ENCODE measurements around the gene SWAP70.

SWAP70 gene

DNA sequence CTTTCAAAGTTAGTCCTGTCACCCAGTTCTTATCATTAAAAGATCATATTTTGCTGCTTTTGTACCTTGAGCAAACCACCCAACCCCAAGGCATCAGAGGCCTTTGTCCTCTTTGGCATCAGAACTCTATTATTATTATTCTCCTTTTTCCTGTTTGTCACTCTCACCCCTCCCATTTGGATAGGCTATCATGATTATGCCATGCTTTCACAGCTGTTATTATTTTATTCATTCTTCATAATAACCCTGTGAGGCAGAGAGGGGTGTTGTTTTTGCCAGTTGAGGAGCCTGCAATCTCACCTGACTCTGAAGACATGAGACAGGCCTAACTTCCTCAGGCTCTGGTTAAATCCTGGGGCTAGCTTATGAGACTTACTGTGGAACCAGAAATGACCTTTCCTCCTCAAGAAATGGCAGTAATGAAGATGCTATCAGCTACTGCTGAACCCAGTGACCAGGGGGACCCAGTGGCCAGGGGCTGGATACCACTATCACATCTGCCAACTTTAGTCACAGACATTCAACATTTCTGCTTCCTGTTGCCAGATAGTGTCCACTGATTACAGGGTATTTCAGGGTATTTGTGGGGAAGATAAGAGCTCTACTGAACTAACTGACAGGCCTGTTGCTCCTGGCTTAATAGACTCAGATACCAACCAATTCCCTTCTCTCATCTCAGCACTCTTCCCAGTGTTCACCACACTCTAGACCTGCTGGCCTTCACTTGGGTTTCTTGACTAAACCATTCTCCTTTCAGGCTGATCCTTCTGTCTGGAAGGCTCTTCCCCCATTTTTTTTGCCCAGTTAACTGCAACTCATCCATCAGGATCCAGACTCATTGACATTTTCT lies 11.8 kb upstream of the SWAP70 start:
- no peak for DNase-seq

DNA sequence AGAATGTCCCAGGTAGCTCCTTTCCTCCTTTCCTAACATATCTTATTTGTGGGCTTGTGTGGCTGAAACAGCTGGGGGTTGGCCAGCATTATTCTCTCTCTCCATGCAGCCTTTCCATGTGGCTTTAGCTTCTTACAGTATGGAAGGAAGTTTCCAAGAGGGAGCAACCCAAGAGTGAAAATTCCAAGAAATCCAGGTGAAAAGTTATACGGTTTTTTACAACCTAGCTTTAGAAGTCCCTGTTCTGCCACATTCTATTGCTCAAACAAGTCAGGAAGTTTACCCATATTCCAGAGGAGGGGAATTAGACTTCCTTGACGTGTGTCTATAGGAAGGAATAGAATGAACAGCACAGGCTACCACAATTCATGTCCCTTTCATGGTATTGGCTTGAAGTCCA lies 10.0 kb upstream of the SWAP70 start:
- DNase-seq = no peak

DNA sequence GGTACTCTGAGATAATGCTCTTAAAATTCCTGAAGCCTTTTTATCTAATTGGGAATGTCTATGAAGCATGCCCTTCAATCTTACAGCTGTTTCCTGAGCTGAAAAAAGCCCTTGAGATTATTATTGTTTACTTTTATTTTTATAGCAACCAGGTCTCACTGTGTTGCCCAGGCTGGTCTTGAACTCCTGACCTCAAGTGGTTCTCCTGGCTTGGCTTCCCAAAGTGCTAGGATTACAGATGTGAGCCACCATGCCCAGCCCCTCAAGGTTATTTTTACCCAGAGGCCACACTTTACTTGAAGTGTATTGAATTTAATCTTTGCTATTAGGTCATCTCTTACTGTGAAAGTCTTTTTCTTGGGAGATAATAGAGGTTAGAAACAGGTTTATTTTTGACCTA lies 7.0 kb upstream of the SWAP70 start:
- DNase-seq = no peak

DNA sequence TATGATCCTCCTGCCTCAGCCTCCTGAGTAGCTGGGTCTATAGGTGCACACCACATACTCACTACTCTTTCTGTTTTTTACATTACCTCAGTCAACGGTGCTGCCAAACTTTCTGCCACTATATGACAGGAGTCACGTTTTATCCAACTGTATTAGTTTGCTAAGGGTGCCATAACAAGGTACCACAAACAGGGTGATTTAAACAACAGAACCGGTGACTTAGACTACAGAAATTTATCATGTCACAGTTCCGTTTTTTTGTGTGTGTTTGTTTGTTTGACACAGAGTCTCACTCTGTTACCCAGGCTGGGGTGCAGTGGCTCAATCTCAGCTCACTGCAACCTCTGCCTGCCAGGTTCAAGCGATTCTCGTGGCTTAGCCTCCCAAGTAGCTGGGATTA lies 6.3 kb upstream of the SWAP70 start:
- DNase-seq = no peak

DNA sequence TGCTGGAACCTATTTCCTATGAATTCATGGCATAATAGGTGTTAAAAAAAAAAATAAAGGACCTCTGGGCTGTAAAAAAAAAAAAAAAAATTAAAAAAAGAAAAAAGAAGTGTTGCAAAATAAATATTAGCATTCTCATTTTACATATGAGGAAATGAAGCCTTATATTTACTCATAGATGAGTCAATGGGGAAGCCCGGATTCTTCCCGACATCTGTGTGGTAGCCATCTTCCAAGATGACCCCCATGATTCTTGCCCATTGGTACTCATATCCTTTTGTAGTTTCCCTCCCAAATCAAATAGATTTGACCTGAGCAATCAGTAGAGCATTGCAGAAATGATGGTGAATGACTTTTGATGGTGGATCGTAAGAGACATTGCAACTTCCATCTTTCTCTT lies 3.0 kb upstream of the SWAP70 start:
- DNase-seq = no peak

DNA sequence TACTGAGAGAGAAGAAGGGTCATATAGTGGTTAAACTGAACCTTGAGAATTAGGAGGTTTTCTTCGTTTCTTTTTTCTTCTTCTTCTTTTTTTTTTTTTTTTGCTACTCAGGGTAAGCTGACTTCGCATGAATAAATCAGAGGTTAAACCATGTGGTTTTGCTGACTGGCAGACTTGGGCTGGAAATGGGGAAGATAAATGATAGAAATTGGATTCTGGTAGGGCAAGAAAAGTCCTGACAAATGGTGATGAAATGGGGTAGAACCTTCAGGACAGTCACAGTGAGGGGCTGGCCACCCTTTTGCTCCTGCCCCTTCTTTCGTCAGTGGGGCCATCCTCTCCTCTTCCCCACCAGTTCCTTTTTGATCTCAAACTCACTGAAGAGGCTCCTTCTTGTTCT lies 1.6 kb upstream of the SWAP70 start:
- DNase-seq = no peak

DNA sequence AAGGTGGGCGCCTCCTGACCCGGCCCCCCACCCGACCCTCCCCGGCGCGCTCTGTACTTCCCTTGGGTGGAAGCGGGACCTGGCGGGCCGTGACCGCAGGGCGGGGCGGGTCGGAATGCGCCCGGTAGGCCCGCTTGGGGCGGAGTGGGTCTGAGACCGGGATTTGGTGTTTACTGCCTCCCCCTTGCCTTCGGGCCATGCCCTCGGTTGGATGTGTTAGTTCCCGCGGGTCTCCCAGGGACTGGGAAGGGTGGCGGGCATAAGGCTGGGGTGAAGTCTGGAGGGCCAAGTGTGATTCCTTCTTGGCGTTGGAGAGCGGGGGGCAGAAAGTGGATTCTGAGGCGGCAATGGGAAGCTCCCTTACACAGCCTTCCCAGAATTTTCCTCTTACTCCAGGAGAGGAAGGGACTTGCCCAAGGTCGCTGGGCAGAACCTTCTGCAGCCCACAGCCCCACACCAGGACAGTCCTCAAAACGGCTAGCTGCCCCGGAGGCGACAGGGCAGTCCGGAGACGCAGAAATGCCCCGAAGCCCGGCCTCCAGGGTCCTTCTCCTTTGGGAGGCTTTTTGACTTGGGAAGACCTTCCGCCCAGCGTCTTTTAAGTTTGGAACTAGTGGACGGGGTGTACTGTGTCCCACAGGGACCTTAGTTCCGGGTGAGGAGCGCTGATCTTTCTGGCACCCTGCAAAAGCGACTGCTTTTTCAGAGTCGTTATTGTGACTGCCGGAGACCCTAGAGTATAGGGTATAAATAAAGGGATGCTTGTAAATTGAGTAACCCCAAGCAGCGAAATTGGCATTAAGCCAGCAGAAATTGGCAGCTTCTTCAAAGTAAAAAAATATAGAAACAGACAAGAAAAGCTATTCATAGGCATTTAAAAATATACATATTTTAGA lies 647 bp downstream of the SWAP70 start:
- DNase-seq = no peak

DNA sequence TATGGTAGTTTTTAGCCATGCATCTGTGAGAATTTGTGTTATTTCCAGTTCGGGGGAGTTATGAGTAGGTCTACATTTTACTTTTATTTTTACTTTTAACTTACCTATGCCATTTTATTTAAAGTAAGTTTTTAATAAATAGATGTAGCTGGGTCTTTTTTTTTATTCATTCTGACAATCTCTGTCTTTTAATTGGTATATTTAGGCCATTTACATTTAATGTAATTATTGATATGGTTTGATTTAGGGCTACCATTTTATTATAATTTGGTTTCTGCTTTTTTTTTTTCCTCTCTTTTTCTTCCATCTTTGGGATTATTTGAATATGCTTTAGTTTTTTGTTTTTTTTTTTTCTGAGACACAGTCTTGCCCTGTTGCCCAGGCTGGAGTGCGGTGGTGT lies 1.9 kb downstream of the SWAP70 start:
- DNase-seq = no peak

DNA sequence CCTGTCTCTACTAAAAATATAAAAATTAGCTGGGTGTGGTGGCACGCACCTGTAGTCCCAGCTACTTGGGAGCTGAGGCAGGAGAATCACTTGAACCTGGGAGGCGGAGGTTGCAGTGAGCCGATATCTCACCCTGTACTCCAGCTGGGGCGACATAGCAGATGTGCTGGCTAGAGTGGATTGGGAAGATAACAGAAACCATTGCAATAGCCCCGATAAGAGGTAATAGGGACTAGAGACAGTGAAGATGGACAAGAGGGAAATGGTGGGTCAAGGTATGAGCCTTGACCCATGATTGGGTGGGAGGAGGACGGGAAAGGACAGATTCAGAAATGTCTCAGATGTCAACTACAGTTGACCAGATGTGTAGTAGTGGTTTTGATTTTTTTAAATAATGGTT lies 6.1 kb downstream of the SWAP70 start:
- DNase-seq = no peak

DNA sequence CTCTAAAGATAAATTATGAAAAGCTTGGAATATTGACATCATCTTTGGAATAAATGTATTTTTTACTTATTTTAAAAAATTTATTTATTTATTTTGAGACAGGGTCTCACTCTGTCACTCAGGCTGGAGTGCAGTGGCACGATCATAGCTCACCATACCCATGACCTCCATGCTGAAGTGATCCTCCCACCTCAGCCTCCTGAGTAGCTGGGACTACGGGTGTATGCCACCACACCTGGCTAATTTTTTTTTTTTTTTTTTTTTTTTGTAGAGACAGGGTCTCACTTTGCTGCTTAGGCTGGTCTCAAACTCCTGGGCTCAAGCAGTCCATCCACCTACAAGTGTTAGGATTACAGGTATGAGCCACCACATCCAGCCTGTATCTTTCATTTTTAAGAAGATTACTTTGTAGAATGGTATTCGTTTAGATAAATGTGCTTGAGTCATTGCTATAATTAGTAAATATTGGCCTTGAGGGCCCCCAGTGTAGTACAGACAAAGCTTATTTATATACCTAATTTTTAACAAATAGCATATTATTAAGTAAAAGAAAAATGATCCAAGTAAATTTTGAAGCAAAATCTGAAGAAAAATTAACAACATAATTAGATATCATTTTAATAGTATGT lies 8.5 kb downstream of the SWAP70 start:
- no peak for DNase-seq

DNA sequence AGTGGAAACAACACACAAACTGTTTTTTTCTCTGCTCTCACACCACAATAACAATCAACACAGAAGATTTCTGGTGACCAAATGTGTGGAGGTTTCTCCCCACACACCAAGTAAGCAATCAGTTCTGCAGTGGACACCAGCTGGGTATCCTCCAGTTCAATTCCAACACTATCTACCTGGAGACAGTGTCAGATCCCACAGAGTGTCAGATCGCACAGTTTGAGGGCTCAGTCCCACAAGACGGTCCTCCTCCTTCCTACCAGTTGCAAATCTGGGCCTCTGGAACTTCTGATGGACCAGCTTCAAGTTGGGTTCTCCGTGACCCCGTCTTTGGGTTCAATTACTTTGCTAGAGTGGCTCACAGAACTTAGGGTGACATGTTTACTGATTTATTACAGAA lies 9.0 kb downstream of the SWAP70 start:
- DNase-seq = no peak

DNA sequence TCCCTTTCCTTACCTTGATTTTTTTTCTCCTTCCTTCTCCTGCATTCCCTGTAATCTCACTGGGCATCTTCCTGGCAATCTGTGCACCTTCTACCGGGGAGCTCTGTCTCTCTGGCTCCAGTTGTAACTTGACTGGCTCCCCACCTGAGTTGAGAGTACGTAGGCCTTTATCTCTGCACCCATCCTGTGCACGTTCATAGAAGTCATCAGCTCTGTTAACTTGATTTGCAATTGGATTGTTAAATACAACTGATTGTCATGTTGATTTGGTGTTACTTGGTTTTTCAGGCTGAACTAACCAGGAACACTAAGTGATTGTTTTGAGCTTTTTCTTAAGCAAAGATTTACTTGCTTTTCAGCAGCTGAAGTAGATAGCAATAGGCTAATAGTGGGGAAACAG lies 11.8 kb downstream of the SWAP70 start:
- DNase-seq = no peak

DNA sequence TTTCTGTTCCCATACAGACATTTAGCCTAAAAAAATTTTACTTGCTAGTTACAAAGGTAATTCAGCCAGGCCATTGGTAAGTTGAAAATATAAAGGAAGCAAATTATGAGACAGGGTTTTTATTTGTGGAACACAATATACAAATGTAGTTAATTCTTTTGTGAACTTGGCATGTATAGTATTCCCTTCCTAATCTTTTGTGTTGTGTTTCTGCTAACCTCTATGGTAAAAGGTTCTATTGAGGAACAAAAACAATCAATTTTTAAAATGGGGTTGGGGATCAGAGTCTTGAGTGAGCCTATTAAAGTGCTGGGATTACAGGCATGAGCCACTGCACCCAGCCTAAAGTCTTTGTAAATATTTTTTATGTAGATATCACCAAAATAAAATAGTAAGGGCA lies 14.1 kb downstream of the SWAP70 start:
- no peak for DNase-seq

DNA sequence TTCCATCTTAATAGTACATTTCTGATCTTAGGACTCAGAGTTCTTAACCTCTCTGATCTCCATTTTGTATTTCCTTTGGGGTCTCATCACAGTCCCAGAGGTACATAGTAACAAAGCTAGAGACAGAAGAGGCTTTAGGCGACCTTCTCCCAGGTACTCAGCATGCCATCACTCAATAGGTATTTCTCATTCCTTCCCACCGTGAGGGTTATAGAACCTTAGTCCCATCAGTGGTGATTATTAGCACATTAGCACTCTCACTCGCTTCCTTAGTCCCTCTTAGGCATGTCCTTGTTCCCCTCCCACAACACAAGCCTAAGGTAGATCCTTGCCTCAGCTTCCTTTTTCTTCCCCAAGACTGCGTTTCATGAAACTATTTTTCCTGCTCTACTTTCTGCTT lies 14.7 kb downstream of the SWAP70 start:
- no peak for DNase-seq

DNA sequence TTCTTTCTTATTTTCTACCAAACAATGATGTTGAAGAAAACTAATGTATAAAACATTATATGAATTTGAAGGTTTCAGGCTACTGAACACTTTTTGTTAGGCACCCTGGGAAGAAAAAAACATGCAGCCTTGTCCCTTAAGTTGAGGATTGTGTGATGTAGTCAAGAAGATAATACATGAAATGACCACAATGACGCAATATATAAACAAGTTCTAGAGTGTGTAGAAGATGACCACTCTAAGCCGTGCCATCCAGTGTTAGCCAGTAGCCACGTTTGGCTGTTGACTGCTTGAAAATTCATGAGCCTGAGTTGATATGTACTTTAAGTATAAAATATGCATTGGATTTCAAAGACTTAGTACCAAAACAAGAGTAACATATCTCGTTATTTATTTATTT lies 16.2 kb downstream of the SWAP70 start:
- DNase-seq = no peak

DNA sequence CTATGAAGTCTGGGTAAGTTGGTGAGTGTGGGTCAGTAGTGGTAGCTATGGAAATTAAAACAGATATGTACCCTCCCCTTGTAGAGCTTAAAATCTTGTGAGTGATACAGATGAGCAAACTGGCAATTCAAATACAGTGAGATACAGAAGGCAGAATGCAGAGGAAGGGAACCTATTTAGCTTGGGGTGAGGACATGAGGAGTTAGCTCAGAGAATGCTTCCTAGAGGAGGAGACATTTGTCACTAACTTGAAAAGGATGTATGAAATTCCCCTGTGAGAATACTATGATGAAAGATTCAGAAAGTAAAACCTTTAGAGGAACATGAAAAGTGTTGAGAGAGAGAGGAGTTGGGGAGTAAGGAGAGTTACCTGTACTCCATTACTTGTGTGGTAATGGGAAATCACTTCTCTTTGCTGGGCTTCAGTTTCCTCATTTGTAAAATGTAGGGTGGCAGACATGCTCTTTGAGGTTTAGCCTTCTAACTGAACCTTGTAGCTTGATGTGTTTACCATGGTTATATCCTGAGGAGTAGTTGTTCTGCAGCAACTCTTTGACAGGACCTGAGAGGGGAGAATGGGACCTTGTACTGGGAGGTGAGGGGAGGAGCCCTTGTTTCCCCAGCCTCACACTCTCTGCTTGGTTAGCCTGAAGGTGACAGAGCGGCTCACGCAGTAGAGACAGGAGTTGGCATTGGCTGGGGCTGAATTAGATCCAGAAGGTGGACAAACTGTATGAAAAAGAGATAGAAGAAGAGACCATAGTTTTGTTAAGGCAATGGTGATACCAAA lies 17.9 kb downstream of the SWAP70 start:
- no peak for DNase-seq

DNA sequence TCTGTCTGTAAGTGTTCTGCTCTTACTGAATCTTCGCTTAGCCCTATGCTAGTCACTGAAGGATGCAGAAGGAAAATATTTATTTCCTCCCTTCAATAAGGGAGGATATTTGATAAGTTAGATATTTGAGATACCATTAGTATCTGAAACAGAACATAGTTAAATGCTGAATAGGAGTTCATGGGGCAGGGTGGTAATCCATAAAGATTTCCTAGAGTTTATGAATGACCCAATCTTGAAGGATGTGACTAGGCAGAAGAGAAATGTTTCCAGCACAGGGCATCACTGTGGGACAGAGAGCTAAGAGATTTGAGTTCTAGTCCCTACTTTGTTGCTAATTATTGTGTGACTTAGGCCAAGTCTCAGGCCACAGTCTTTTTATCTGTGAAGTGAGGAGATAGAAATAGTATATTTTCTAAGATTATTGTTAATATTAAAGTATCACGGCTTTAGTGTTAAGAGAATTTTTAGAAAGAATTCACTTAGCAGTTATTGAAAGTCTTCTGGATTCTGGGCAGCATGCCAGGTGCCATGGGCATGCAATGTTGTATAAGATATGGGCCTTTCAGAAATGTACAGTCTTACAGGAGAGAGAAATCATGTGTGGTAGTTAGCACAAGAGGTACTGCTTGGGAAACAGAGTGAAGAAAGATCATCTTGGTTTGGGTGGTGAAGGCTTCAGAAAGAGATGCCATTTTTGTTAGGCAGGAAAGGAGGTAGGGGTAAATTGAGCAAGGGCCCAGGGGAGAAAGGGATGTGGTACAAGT lies 24.0 kb downstream of the SWAP70 start:
- DNase-seq = no peak

DNA sequence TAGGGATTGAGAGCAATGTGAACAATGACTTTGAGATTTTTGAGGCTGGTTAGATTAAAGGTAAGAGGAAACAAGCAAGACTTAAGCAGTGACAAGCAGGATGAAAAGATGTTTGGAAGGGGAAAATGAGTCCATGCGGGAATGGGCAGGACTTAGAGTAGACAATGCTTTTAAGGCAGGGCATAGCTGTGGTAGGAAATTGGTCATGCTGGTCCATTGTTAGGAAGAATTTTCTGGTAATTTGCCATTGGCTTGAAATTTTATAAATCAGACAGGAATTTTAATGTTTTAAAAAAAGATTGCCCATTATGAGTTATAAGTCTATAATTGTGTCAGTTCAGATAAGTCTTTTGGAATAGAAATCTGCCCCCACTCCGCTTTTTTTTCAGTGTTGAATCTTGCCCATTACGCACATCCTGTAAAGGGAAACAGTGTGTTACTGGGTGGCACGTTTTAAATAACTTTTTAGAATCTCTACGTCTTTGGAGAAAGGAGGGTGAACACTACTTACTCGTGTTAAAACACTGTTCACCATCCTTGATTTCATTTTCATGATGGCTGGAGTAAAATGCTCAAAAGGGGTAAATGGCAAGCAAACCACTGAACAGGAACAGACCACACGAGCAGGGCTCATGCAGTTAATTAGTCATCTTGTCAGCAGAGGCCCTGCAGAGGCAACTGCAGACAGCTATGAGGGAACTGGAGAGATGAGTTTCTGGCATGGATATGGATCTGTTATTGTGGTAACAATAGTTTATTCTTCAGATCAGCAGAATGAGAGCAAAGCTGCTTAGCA lies 25.0 kb downstream of the SWAP70 start:
- no peak for DNase-seq

DNA sequence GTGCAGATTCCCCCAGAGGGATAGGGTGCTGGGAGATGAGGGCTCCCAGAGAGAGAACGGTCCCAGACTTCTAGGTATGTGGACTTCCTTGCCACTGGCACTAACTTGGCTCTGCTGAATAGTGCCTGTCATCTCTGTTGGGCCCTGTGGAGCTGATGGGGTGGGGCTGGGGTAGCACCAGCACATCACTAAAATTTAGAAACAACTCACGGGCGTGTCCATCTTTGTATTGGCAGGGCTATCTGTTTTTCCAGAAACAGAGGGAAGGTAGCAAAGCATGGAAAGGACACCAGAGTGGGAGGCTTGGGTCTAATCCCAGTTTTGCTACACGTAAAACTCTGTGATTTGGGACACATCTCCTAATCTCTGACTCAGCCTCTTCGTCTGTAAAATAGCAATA lies 25.8 kb downstream of the SWAP70 start:
- DNase-seq = no peak

DNA sequence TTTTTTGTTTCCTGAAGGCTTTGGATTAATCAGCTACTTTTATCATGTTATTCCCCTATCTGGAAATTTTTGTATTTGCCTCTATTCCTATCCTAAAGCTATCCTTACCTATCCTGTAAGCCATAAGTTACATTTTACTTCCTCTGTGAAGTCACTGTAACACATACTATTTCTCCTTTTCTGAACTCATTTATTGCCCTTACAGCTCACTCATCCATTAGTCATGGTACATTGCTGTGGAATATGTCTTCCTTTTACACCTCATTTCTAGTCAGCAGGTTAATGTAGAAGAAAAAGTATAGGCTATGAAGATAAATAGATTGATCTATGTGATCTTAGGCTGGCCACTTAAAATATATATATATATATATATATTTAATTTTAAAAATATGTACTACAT lies 28.0 kb downstream of the SWAP70 start:
- no peak for DNase-seq

DNA sequence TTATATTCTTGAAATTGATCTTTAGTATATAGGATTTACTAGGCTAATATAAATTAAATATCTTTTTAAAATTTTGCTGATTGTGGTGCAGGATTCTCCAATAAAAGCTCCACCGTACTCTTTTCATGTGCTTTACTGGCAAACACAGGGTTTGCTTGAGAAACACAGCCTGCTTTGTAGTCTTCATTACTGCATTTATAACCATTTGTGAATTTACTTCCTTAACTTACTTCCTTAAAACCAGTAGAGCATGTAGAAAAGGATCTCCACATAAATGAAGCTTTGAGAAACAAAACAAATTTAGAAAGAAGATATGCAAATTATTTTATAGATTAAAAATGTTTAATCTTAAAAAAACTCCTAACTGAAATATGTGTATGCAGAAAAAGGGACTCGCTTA lies 28.8 kb downstream of the SWAP70 start:
- DNase-seq = no peak
